Omental fat pad (tissue), 4 donors: Measurements from ENCODE around the gene C11orf87. TPM values are rescaled to one million over a fixed set of nuclear protein-coding genes. Genes with fewer than 3 reads are reported as not detected.

ENCODE experiments used
- ATAC-seq: fragments of 150-250 bp; one replicate; pipeline ENCODE4 v1.9.1; 2016; ENCODE audit warnings: mild to moderate bottlenecking, moderate library complexity; ENCODE audit not compliant: low FRiP score
- DNase-seq: peaks from one replicate; pipeline ENCODE4 v3.0.0-alpha.2; 2019; ENCODE audit warnings: low spot score
- CTCF ChIP-seq, 3 donors: fragments of 450-650 bp; IDR thresholded peaks; one replicate each; pipeline ENCODE4 v1.5.1; 2016 to 2017; ENCODE audit warnings: antibody characterized with exemption in 3 of 3, mild to moderate bottlenecking in 3 of 3, moderate library complexity in 2 of 3
- total RNA-seq, 4 donors: library from RNA; depleted of rRNA; stranded (reverse); fragments of >200 nt; gene quantifications; one replicate each; pipeline ENCODE4 v1.1.0, GENCODE V29; 2016

The C11orf87 gene
- total RNA-seq, 4 donors from 2014 or later, result 0.09 to 0.32 (median 0.12) TPM

- TF ChIP-seq CTCF (IDR thresholded peaks at IDR 0.05), result no peak
- DNase-seq (no peak), ATAC-seq (no peak)
These were observed 13.2 kb downstream of the C11orf87 start for GRCh38 chr11:109435121-109435742.

GRCh38 chr11:109439684-109440083 is 17.7 kb downstream of the C11orf87 start:
- no peak for ATAC-seq
- DNase-seq, result no peak
- no peak for TF ChIP-seq CTCF (IDR thresholded peaks at IDR 0.05)

GRCh38 chr11:109443052-109443451 is 21.1 kb downstream of the C11orf87 start:
- TF ChIP-seq CTCF (IDR thresholded peaks at IDR 0.05), result no peak
- DNase-seq (no peak), ATAC-seq (no peak)

- no peak for DNase-seq
- ATAC-seq, result no peak
- TF ChIP-seq CTCF (IDR thresholded peaks at IDR 0.05), result no peak
These were observed 32.9 kb downstream of the C11orf87 start for GRCh38 chr11:109454857-109455256.
